DMS79 treated with DMSO at 0.1 percent for 48 hours (cell line): ENCODE data around the gene CAPN15.

ENCODE experiments used
- DNase-seq: peaks from one replicate; lab custom pipeline; 2025; lab: John Stamatoyannopoulos, UW

Gene CAPN15

GRCh38 chr16:525520-526180 lies 1.9 kb upstream of the CAPN15 start:
- DNase-seq = peak; percentile 3

GRCh38 chr16:526181-527014 lies 1.1 kb upstream of the CAPN15 start:
- DNase-seq = peak; percentile 36

GRCh38 chr16:528111-529011 lies 849 bp downstream of the CAPN15 start:
- peak; percentile 1 for DNase-seq

- no peak for DNase-seq
Observed at GRCh38 chr16:529012-529575, 1.6 kb downstream of the CAPN15 start.

- no peak for DNase-seq
Observed at GRCh38 chr16:530111-530817, 2.8 kb downstream of the CAPN15 start.

GRCh38 chr16:531494-532125 lies 4.1 kb downstream of the CAPN15 start:
- no peak for DNase-seq

- no peak for DNase-seq
Observed at GRCh38 chr16:533391-534123, 6.0 kb downstream of the CAPN15 start.

GRCh38 chr16:534135-534534 lies 6.6 kb downstream of the CAPN15 start:
- no peak for DNase-seq

GRCh38 chr16:534856-535445 lies 7.4 kb downstream of the CAPN15 start:
- no peak for DNase-seq

- no peak for DNase-seq
Observed at GRCh38 chr16:535446-536405, 8.2 kb downstream of the CAPN15 start.

GRCh38 chr16:536746-537145 lies 9.2 kb downstream of the CAPN15 start:
- DNase-seq = no peak

GRCh38 chr16:537415-538335 lies 10.2 kb downstream of the CAPN15 start:
- DNase-seq = no peak

- DNase-seq = no peak
Observed at GRCh38 chr16:539901-540530, 12.5 kb downstream of the CAPN15 start.

GRCh38 chr16:540645-541340 lies 13.3 kb downstream of the CAPN15 start:
- DNase-seq = no peak

GRCh38 chr16:543301-544164 lies 16.0 kb downstream of the CAPN15 start:
- DNase-seq = no peak

- no peak for DNase-seq
Observed at GRCh38 chr16:544517-544916, 17.0 kb downstream of the CAPN15 start.
